SK-N-MC (cell line): ENCODE data around the gene TBL2.

Source experiments
- DNase-seq: peaks from one replicate; pipeline ENCODE4 v3.0.0-alpha.2; 2011; ENCODE audit warnings: low read depth, low spot score
- H3K27ac ChIP-seq: fragments of 200-600 bp; sonication (generic); 2 replicates; pipeline ENCODE4 v1.5.1; 2016; ENCODE audit warnings: mixed run types
- H3K36me3 ChIP-seq: fragments of 200-600 bp; sonication (generic); 2 replicates; pipeline ENCODE4 v1.6.1; 2017; ENCODE audit warnings: antibody characterized with exemption, low read length, mixed read lengths; ENCODE audit not compliant: insufficient read depth
- H3K4me3 ChIP-seq: fragments of 200-600 bp; sonication (generic); 2 replicates; pipeline ENCODE4 v1.5.1; 2016
- H3K9ac ChIP-seq: fragments of 200-600 bp; sonication (generic); 2 replicates; pipeline ENCODE4 v1.8.0; 2017; ENCODE audit warnings: mixed run types, mixed read lengths; ENCODE audit not compliant: insufficient read length
- H3K9me3 ChIP-seq: fragments of 200-600 bp; sonication (generic); 2 replicates; pipeline ENCODE4 v1.6.1; 2017; ENCODE audit warnings: low read depth, mild to moderate bottlenecking, antibody characterized with exemption, low read length, moderate library complexity, mixed read lengths
- EZH2 ChIP-seq: fragments of 200-600 bp; sonication (generic); IDR thresholded peaks from one replicate; pipeline ENCODE4 v1.6.1; 2017; ENCODE audit warnings: antibody characterized with exemption
- FOXP2 ChIP-seq: optimal IDR thresholded peaks from 2 replicates; pipeline ENCODE3; 2011; ENCODE audit warnings: mild to moderate bottlenecking, moderate library complexity; ENCODE audit not compliant: insufficient read depth; ENCODE audit errors: extremely low read length, control extremely low read depth
- POLR2AphosphoS5 ChIP-seq: IDR thresholded peaks from 2 replicates; pipeline ENCODE4 v1.6.1; 2012; ENCODE audit warnings: mild to moderate bottlenecking, low read depth, low read length, borderline replicate concordance

TBL2 gene

GRCh38 chr7:73577627-73578341, 595 bp downstream of the TBL2 start:
- no peak for DNase-seq
- H3K36me3 ChIP-seq: peaks cover 21% of the 10 kb centered on the region
- peak overlapping the region; percentile 87 for H3K4me3 ChIP-seq
- H3K9me3 ChIP-seq: no peaks in the 10 kb centered on the region
- peak overlapping the region; percentile 76 for H3K27ac ChIP-seq
- peak overlapping the region; percentile 87 for H3K9ac ChIP-seq
- TF ChIP-seq EZH2 (no peak), FOXP2 (no peak), POLR2AphosphoS5 (no peak)

GRCh38 chr7:73573791-73574190, 4.6 kb downstream of the TBL2 start:
- no peak overlapping the region for H3K27ac ChIP-seq
- H3K4me3 ChIP-seq: no peak overlapping the region
- no peak for DNase-seq
- TF ChIP-seq FOXP2 (no peak), POLR2AphosphoS5 (no peak), EZH2 (no peak)
- H3K9me3 ChIP-seq: no peaks in the 10 kb centered on the region
- peaks cover 54% of the 10 kb centered on the region for H3K36me3 ChIP-seq
- no peak overlapping the region for H3K9ac ChIP-seq

- H3K4me3 ChIP-seq: no peak overlapping the region
- H3K36me3 ChIP-seq: peaks cover 54% of the 10 kb centered on the region
- H3K9ac ChIP-seq: no peak overlapping the region
- DNase-seq: no peak
- H3K27ac ChIP-seq: no peak overlapping the region
- no peaks in the 10 kb centered on the region for H3K9me3 ChIP-seq
- TF ChIP-seq POLR2AphosphoS5 (no peak), EZH2 (no peak), FOXP2 (no peak)
These were observed 5.1 kb downstream of the TBL2 start for GRCh38 chr7:73573276-73573675.

GRCh38 chr7:73572767-73573186, 5.6 kb downstream of the TBL2 start:
- DNase-seq: no peak
- Histone ChIP-seq H3K27ac (no peak overlapping the region), H3K36me3 (peaks cover 54% of the 10 kb centered on the region), H3K4me3 (no peak overlapping the region), H3K9ac (no peak overlapping the region), H3K9me3 (no peaks in the 10 kb centered on the region)
- no peak for TF ChIP-seq EZH2
- TF ChIP-seq FOXP2: no peak
- TF ChIP-seq POLR2AphosphoS5: no peak

GRCh38 chr7:73570977-73571376, 7.4 kb downstream of the TBL2 start:
- Histone ChIP-seq H3K9ac (no peak overlapping the region), H3K27ac (no peak overlapping the region), H3K9me3 (no peaks in the 10 kb centered on the region), H3K36me3 (peaks cover 54% of the 10 kb centered on the region), H3K4me3 (no peak overlapping the region)
- DNase-seq: no peak
- no peak for TF ChIP-seq POLR2AphosphoS5
- TF ChIP-seq EZH2: no peak
- no peak for TF ChIP-seq FOXP2

- H3K36me3 ChIP-seq: peaks cover 54% of the 10 kb centered on the region
- no peaks in the 10 kb centered on the region for H3K9me3 ChIP-seq
- H3K4me3 ChIP-seq: no peak overlapping the region
- TF ChIP-seq EZH2 (no peak), POLR2AphosphoS5 (no peak), FOXP2 (no peak)
- H3K27ac ChIP-seq: no peak overlapping the region
- no peak overlapping the region for H3K9ac ChIP-seq
- no peak for DNase-seq
These were observed 7.9 kb downstream of the TBL2 start for GRCh38 chr7:73570521-73570920.

GRCh38 chr7:73569042-73569608, 9.3 kb downstream of the TBL2 start:
- Histone ChIP-seq H3K27ac (no peak overlapping the region), H3K9ac (no peak overlapping the region), H3K9me3 (no peaks in the 10 kb centered on the region), H3K36me3 (peaks cover 46% of the 10 kb centered on the region), H3K4me3 (no peak overlapping the region)
- no peak for DNase-seq
- no peak for TF ChIP-seq POLR2AphosphoS5
- TF ChIP-seq EZH2: no peak
- no peak for TF ChIP-seq FOXP2

- no peak for TF ChIP-seq FOXP2
- TF ChIP-seq POLR2AphosphoS5: peak; percentile 34; the same call in 1 of the 2 replicates
- H3K9ac ChIP-seq: no peak overlapping the region
- no peaks in the 10 kb centered on the region for H3K9me3 ChIP-seq
- no peak overlapping the region for H3K27ac ChIP-seq
- DNase-seq: no peak
- peaks cover 36% of the 10 kb centered on the region for H3K36me3 ChIP-seq
- H3K4me3 ChIP-seq: no peak overlapping the region
These were observed 10.3 kb downstream of the TBL2 start for GRCh38 chr7:73567846-73568685.
